ENCODE results near the gene IGSF9.

The IGSF9 gene

DNA sequence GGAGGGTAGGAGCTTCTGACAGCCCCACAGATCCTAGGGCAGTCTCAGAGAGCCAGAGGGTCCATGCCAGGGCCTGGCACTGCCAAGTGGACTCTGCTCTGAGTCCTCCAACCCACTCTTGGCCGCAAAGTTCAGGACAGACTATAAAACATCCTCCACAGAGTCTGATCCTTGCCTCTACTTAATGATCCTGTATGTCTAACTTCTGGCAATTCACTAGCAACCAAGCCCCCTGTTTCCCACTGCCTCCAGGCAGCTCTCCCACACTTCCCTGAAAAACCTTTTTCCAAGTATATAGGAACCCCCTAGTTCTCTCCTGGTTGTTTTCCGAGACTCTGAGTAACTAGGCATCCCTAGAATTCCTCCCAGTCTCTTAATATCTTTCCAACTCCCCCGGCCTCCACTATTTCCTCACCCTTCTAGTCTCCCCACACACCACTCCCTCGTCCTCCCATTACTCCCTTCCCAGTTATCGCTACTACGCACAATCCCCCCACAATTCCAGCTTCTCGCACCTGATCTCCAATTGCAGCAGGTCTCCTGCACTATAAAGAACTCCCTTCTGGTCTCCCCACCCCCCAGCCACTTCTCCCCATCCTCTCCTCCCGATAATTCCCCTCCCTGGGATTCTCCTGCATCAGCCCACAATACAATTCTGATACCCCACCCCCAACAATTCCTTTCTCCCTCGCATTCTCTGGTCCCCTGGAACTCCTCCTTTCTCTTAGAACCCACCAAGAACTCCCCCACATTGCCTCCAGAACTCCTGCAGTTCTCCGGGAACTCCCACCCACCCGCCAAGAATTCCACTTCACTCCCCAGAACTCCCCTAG is 574 bp downstream of the IGSF9 start:
- no peak for DNase-seq (ENCODE audit: low spot score)

DNA sequence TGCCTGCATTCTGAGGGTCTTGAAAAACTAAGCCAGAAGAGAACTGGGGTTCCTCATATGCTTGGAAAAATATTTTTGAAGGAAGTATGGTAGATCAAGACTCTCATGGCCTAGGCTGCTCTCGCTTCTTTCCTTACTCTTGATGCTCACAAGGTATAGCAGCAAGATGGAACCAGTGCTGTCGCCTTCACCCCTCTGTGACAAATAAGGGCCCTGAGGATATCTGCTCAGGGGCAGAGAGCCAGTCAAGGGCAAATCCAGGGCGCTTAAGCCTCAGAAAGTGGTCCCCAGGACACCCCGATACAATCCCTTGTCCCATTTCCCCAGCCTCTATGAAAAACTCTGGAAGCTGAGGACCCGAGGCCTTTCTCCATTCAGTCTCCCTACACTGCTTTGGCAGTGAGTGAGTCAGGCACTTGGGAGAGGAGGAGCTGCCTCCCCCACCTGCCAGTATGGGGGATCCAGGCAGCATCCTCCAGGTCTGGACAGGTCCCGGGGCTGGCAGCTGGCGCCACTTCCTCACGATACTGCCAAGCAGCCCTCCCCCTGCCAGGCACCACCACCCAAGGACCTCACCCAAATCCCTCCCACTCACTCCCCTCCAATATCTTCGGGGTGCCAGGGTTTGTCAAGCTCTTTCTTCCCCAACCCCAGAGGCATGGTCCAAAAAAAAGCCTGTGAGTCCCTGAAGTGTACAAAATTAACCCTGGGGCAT is 1.3 kb downstream of the IGSF9 start:
- DNase-seq (ENCODE audit: low spot score), result no peak

DNA sequence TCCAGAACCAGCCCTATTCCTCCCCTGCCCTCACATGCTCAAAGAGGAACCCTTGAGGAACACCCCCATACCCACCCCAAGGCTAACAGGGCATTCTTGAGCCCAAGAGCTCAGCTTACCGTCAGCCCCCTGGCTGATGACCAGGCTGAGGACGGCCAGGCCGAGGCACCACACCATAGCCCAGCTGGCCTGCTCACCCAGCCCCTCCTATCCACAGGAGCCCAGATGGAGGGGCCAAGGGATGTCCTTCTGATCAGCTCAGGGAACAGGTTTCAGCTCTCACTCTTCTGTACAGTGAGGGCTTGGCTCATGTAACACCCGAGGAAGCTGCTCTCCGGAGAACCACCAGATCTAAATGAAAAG is 2.2 kb downstream of the IGSF9 start:
- no peak for DNase-seq (ENCODE audit: low spot score)

DNA sequence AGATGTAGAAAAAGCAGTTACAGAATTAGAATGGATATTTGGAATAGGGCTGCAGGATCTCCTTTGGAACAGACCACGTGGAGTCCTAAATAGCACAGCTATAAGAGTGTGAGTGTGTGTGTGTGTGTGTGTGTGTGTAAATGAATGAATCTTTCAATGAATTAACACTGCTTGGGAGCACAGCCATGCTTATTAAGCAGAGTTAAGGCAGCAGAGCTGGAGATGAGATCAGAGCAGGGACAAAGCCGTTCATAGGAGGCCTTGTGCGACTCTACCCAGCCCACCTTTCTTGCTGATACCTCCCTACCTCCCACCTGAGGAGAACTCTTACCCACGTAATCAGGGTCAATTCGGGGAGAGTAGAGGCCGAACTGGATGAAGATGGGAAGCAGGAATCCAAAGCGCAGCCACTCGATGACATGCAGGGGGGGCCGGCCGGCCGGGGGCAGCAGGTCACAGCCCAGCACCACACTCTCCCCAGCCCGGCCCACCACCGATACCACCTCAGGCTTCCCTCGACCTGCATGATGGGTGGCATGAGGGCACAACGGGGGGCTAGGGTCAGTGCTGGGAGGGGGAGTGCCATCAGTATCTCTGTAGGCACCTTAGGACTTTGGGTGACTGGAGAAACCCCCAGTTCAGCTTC is 2.7 kb downstream of the IGSF9 start:
- no peak for DNase-seq (ENCODE audit: low spot score)

DNA sequence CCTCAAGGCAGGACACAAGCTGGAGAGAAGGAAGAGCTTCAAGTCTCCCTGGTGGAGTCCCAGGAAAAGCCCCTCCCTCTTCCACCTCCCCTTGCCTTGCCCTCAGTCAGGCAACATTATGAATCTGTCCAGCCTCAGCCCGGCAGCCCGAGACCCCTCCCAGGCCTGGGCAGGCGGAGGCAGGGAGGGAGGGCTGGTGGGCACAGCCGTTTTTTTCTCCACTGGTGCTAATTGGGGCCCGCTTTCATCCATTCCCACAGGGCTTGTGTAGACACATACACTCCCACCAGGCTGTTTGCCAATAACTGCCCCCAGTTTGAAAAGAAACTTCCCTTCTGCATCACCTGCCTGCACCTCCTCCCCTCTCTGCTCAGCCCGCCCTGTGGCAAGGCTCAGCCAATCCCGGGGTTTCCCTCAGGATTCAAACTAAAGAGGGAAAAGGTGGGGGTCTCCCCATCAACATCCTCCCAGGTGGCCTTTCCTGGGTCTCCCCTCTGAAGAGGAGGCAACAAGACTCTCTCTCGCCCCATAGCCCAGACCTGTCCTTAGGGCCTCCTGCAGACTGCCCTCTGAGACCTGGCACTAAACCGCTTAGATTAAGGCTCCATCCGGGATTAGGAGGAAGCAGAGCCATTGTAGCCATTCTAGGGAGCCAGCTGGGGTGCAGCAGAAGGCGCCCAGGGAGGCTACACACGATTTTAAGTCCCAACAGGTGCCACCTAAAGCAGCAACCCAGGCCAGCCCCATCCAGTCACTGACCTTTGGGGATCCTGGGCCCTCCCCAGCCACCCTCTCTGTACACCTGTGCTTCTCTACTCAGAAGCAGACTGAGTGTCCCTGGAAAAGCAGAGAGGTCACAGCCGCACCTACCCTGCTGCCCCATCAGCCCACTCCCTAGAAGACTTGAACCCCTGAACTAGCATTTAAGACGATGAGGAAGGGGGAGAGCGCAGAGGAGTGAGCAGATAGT is 3.5 kb downstream of the IGSF9 start:
- DNase-seq (ENCODE audit: low spot score), result no peak

DNA sequence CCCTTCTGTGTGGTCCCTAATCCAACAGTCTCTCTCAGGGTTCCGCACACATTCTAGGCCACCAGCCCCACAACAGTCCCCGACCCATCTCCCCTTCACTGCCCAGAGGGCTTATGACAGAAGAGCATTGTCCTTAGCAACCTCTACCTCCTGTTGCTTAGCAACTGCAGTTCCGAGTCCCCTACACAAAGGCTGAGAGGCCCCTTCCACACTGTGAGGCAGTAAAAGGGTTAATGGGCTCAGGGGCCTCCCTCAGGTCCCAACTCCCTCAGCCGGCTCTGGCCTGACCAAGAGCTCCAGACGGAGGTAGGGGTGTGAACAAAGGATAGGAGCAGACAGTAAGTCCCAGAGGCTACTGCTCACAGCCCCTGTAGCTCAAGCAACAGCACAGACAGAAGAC is 4.3 kb downstream of the IGSF9 start:
- DNase-seq (ENCODE audit: low spot score), result no peak

DNA sequence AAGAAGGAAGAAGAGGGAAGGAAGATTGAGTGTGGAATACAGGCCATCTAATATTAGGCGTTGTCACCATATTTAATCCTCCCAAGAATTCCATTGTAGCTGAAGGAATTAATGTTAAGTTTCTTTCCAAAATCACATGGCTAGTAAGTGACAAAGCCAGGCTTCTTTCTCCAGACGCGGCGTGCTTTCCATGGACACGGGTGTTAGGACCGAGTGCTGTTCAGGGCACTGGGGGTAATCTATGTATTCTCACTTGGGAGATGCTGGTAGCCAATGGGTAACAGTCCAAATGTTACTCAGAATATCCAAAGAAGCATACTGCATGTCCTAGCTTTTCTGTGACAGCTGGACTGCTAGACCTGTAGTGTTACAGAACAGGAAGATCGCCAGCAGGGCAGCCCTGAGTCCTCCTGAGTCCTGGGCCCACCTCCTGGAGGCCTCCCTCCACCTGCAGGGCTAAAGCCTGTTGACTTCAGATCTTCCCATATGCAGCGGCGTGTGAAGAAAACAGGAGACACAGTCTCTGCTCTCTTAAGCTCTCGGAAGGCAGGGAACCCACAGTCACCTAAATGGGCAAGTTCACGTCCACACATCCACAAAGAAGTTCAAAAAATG is 5.3 kb downstream of the IGSF9 start:
- DNase-seq (ENCODE audit: low spot score), result no peak

DNA sequence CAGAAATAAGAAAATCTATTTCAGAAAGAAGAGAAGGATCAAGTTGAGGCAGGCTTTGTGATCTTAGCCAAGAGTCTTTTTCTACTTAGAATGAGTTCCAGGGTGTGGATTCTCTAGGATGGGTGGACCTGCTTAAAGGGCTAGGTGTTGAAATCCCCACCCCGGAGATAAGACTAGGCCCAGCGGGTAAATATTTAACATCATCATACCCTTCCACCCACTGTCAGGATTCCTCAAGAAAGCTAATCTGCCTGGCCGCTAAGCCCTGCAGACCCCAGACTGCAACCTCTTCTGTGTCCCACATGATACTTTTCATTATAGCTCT is 5.8 kb downstream of the IGSF9 start:
- no peak for DNase-seq (ENCODE audit: low spot score)

DNA sequence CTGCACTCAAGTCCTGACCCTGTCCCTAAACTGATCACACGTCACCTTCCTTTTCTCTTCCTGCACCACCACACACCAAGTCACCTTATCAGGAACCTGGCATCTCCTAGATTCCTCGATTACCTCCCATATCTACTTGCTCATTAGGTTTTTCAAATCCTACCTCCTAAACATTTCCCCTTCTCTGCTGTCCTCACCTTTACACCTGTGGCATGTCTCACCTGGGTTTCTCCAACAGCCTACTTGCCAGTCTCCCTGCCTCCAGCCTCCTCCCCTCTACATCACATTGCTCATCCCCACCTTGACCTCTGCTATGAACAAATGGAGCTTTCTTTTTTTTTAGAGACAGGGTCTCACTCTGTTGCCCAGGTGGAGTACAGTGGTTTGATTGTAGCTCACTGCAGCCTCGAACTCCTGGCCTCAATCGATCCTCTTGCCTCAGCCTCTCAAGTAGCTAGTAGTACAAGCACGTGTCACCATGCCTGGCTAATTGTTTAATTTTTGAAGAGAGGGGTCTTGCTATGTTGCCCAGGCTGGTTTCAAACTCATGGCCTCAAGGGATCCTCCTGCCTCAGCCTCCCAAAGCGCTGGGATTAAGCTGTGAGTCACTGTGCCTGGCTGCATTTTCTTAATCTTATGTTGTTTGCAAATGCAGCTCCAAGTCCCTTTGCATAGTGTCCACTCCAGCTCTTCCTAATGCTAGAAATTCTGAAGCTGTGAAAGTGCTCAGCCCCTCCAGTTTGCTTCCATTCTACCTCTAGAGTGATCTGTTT is 6.3 kb downstream of the IGSF9 start:
- DNase-seq (ENCODE audit: low spot score), result no peak

DNA sequence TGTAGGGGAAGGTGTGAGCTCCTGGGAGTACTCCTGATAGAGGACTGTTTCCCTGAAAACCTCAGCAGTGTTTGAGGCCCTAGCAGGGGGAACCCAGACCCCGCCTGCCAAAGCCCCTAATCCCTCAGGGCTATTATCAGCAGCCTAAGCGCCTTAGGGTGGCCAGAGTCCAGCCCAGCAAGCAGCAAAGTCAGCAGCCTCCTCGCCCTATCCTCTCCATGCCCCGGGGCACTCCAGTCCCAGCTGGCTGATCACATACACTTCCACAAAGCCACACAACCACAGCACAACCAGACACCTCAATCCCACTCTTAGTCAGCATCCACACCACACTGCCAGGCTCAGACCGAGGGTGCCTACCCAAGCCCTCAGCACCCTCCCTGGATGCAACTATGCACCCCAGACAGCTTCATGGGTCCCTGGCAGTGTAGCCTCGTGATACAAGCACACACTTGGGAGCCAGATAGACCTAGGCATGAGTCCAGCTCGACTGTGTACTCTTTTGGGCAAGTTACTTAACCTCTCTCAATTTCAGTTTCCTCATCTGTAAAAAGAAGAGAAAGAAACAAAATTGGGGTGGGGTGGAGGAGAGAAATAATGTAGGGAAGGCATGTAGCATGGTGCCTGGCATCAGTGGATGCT is 7.1 kb downstream of the IGSF9 start:
- DNase-seq (ENCODE audit: low spot score), result no peak

DNA sequence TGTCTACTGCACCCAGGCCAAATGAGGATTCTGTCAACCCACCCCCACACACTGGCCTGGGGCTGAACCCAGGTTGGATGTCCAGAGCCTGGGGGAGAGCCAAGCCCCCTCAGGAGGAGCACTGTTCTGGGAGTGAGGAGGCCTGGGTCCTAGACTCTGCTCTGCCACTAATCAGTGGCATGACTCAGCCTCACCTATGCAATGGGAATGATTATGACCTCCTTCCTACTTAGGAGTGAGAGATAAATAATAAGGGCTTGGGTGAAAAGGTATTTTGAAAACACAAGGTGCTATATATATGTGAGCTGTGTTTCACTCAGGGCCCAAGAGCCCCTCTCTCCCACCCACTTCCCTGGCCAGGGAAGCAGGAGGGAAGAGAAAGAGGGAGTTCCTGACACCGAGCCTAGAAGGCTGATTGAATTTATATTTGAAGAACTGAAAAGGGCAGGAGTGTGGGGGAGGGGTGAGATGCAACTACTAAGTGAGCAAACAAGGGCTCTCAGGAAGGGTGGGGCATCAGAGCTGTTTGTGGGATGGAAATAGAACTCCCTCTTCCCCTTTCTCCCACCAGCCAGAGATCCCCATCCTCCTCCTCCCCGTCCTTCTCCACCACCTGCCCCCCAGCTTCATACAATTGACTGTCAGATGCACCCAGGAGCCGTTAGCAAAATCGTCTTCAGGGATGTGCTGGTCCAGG is 8.2 kb downstream of the IGSF9 start:
- DNase-seq (ENCODE audit: low spot score), result no peak

DNA sequence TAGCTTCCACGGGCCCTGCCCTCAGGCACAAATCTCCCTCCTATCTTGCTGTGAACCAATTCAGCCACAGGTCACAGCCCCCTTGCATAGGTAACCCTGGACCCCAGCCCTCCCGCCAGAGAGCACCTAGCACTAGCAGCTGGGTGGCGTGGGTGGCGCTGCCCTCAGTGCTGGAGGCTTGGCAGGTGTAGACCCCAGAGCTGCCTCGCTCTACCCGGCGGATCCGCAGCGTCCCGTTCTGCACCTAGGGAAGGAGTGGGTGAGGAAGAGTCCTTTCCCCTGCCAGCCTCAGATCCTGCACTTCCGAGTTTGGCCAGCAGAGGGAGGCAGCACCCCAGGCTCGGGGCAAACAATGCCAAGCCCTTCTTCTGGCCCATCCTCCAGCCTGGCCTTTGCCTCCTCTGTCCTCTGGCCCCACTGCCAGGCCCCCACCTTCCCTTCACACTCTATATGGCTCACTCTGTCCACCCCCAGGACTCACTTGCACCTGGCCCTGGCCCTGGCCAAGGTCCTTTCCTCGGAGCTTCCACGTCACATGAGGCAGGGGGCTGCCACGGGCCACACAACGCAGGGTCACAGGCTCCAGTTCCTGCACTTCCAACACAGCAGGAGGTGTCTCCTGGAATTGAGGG is 9.0 kb downstream of the IGSF9 start:
- DNase-seq (ENCODE audit: low spot score), result peak; percentile 48

DNA sequence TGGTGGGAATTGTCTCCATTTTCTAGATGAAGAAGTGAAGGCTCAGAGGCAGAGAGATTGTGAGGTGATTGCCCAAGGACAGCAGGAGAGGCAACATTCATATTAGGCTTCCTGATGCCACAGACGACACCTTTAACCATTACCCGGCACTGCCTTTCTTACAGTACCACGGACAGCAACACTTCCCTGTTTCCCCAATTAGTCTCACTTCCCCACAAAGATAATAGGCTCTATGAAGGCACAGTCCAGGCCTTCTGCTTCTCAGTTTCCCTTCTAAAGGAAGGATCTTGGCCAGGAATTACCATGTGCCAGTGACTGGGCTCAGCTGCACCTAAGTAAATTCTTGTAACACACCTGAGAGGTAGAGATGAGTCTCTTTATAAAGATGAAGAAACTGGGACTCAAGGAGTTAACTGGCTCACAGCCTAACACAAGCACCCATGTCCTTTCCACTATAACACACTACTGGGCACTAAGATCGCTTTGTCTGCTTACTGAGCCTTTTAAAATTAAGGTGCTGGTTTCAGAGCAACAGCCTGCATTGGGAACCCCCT is 9.6 kb downstream of the IGSF9 start:
- no peak for DNase-seq (ENCODE audit: low spot score)

DNA sequence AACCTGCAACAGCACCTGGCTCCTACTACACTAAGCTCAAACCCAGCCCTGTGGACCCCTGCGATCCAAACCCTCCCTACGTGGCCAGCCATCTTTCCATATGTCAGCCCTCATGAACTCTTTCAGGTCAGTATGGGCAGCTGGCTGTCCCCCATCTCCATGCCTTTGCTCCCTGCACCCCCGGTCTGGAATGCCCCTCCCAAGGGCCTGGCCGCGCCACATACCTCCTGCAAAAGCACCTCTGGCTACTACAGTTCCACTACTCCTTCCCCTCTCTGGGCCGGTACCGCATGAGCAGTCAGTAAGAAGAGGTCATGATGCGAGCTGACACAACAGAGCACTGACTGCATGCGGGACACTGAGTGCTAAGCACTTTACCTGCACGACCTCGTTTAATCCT is 10.1 kb downstream of the IGSF9 start:
- no peak for DNase-seq (ENCODE audit: low spot score)

DNA sequence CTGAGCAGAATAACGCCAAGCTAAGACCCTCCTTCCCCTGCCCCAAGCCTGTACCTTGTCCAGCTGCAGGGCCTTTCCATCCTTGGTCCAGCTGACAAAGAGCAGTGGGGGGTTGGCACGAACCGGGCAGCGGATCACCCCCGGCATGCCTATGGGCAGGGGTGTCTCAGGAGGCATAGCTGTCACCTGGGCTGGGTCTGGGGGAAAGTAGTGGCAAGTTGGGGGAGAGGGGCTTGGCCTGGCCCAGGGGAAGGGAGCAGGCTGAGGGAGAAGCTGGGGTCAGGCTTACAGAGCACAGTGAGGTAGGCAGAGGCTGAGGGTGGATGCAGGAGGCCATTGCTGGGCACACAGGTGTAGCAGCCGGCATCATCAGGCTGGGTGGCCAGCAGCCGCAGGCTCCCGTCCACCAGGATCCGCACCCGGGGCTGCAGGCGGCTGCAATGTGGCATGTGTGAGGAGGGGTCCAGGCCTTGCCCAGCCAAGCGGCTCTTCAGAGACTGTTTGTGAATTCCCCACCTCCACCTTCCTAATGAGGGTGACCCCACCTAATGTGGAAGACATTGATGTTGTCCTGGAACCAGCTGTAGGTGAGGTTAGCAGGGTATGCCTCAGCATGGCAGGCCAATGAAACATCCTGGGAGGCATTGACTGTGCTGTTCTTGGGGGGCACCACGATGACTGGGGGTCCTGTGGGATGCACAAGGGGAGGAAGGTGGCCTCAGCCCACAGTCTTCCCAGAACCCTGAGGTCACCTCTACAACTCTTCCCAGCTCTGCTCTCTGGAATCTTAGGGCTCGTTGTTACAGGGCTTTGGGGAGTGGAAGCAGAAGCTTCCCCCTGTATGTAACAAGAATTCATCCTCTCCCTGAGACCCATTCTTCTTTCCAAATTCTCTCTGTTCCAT is 11.0 kb downstream of the IGSF9 start:
- DNase-seq (ENCODE audit: low spot score), result no peak

DNA sequence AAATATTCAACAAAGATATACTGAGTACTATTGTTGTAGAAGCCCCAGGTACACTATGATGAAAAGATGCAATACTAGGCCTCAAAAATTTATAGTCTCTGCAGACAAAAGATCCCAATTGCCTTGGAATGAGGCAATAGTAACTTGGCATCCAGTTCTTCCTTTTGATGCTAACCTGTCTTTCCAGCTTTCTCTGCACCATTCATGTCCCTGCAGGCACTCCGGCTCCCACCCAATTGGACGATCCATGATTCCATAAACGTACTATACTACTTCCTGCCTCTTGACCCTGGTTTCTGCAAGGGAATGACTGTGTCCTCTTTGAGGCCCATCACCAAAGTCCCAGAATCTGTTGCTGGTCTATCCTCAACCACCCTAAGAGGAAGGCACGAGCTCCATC is 12.1 kb downstream of the IGSF9 start:
- no peak for DNase-seq (ENCODE audit: low spot score)

DNA sequence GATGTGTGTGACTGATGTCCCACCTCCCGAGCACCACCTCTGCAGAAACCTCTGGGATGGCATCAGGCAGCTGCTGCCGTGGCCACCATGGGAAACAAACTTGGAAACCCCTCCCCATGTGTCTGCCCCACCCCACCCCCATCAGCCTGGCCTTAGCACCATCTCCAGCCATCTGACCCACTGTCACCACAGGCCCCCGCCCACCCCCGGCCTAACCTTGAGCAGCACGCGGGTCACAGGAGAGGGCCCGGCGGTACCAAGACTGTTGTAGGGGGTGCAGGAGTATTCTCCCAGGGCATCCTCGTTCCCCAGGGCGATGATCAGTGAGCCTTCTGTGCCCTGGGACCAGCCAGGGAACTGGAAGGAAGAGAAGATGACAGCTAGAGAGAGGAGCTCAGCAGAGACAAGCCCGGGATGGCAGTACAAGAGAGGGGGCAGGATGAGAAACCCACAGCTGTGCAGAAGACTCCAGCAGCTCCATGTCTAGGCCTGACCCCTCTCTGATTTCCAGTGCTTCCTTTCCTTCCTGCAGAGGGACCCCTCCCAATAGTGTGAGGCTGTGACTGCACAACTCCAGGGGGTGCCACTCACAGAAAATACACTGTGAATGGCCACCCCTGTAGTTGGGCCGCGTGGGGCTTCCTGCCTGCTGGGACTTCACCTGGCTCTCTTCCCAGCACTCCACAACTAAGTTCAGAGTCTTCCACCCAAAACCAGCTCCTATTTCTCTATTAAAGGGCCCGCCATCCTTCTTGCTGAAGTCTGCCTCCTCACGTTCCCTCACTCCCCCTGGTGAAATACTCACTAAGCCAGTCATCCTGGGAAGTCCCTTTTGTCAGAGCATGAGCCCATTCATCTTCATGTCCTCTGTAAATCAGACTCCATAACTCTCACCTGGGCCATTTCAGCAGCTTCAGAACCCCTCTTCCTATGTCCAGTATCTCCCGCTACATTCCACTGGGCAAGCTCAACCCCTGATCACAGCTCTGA is 12.8 kb downstream of the IGSF9 start:
- no peak for DNase-seq (ENCODE audit: low spot score)

Measured in kidney capillary endothelial cell (primary cell).